Activated naive CD4-positive, alpha-beta T cell treated with anti-CD3 and anti-CD28 coated beads for 36 hours (primary cell): ENCODE results near the gene ADIPOR1. TPM values are rescaled to one million over a fixed set of nuclear protein-coding genes. Genes with fewer than 3 reads are reported as not detected.

ENCODE experiments used
- CTCF ChIA-PET: fragments of 350-600 bp; sonication (Branson Sonifier 250); formaldehyde crosslinking; loops from one replicate; lab custom pipeline; 2021; ENCODE audit warnings: antibody characterized with exemption; lab: Charles Lee
- DNase-seq: peaks from one replicate; pipeline ENCODE4 v3.0.0-alpha.2; 2020
- H3K27ac Mint-ChIP-seq: one replicate; pipeline ENCODE4 v1.8.0; 2021; ENCODE audit warnings: mild to moderate bottlenecking, mixed read lengths
- H3K27me3 Mint-ChIP-seq: one replicate; pipeline ENCODE4 v1.8.0; 2021; ENCODE audit warnings: low read depth, mixed read lengths
- H3K36me3 Mint-ChIP-seq: one replicate; pipeline ENCODE4 v1.8.0; 2021; ENCODE audit warnings: low read depth, mixed read lengths
- H3K4me1 Mint-ChIP-seq: one replicate; pipeline ENCODE4 v1.8.0; 2021; ENCODE audit warnings: low read depth, mixed read lengths
- H3K4me3 Mint-ChIP-seq: one replicate; pipeline ENCODE4 v1.8.0; 2021; ENCODE audit warnings: mild to moderate bottlenecking, moderate library complexity, mixed read lengths
- H3K9me3 Mint-ChIP-seq: one replicate; pipeline ENCODE4 v1.8.0; 2021; ENCODE audit warnings: mixed read lengths
- intact Hi-C: fragments of 100-400 bp; cut with micrococcal nuclease; formaldehyde crosslinking; loops from one replicate; pipeline ENCODE4 v1.15.1; 2023
- total RNA-seq, 2 experiments: library from RNA; stranded (reverse); gene quantifications; one replicate each; pipeline ENCODE4 v1.2.3, GENCODE V29; 2021

Gene ADIPOR1
- total RNA-seq, 2 experiments from 2014 or later = 75.5 to 77.0 TPM

- peaks cover 28% of the 10 kb centered on the region for H3K4me1 Mint-ChIP-seq
- no peaks in the 10 kb centered on the region for H3K27me3 Mint-ChIP-seq
- H3K27ac Mint-ChIP-seq = peak overlapping the region; percentile 59
- intact Hi-C loops = loop anchor here (10.0 kb wide), 1 partner anchor 621 kb away; the partner anchor contains the start of genes PPP1R12B and UBE2T
- CTCF ChIA-PET = no interaction called here
- DNase-seq = no peak
- no peaks in the 10 kb centered on the region for H3K9me3 Mint-ChIP-seq
- peak overlapping the region; percentile 73 for H3K4me3 Mint-ChIP-seq
- H3K36me3 Mint-ChIP-seq = peaks cover 7% of the 10 kb centered on the region
Observed at GRCh38 chr1:202966006-202966898, 8.1 kb upstream of the ADIPOR1 start.

GRCh38 chr1:202965422-202965821, 7.3 kb upstream of the ADIPOR1 start:
- intact Hi-C loops = loop anchor here (10.0 kb wide), 1 partner anchor 621 kb away; the partner anchor contains the start of genes PPP1R12B and UBE2T
- H3K27ac Mint-ChIP-seq = no peak overlapping the region

DNA sequence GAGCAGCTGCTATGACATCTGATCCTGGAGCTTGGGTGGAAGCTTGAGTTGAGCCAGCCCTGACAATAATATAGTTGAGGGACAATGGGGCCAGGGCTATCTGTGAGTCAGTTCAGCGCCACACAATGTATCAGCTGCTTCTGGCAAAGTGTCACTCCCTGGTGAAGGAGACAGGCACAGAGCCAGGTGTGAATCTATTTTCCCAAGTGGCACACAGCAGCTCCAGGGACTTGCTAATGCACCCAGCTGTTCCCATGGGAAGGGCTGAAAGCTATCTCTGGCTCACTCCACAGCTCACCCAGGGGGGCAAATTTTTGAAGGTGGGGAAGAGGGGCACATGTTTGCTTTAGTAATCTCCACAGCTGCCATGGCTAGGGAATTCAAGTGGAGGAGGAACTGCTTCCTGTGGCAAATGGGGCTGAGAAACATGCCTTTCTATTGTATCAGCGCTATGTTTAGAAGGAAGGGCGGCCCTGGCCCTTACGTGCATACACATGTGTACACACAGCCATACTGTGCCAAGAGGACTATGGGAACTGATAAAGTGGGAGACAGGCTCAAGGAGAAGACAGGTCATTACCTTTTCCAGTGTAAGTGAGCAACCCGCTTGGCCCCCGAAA, 6.8 kb upstream of the ADIPOR1 start:
- CTCF ChIA-PET = interaction anchor here (0.7 kb wide), 1 partner anchor 22 kb away, joined by 3 read pairs; no protein-coding TSS in a partner anchor
- intact Hi-C loops = loop anchor here (10.0 kb wide), 1 partner anchor 620 kb away; the partner anchor contains the start of genes PPP1R12B and UBE2T
- H3K4me1 Mint-ChIP-seq = peaks cover 28% of the 10 kb centered on the region
- no peak overlapping the region for H3K27ac Mint-ChIP-seq
- no peaks in the 10 kb centered on the region for H3K27me3 Mint-ChIP-seq
- peaks cover 7% of the 10 kb centered on the region for H3K36me3 Mint-ChIP-seq
- DNase-seq = no peak
- H3K4me3 Mint-ChIP-seq = no peak overlapping the region
- H3K9me3 Mint-ChIP-seq = no peaks in the 10 kb centered on the region

More at GRCh38 chr1:202965422-202965821, 7.3 kb upstream of the ADIPOR1 start:
- CTCF ChIA-PET = no interaction called here
- H3K9me3 Mint-ChIP-seq = no peaks in the 10 kb centered on the region
- no peaks in the 10 kb centered on the region for H3K27me3 Mint-ChIP-seq
- no peak for DNase-seq
- H3K4me1 Mint-ChIP-seq = peaks cover 28% of the 10 kb centered on the region
- peaks cover 7% of the 10 kb centered on the region for H3K36me3 Mint-ChIP-seq
- H3K4me3 Mint-ChIP-seq = peak overlapping the region; percentile 9

- Mint-ChIP-seq H3K4me1 (peaks cover 27% of the 10 kb centered on the region), H3K4me3 (no peak overlapping the region), H3K27ac (no peak overlapping the region), H3K9me3 (no peaks in the 10 kb centered on the region), H3K27me3 (no peaks in the 10 kb centered on the region), H3K36me3 (peaks cover 7% of the 10 kb centered on the region)
- CTCF ChIA-PET = no interaction called here
- intact Hi-C loops = loop anchor here (10.0 kb wide), 1 partner anchor 617 kb away; the partner anchor contains the start of genes PPP1R12B and UBE2T
- DNase-seq = no peak
Observed at GRCh38 chr1:202961220-202961880, 3.2 kb upstream of the ADIPOR1 start.

- Mint-ChIP-seq H3K4me1 (peaks cover 36% of the 10 kb centered on the region), H3K27me3 (no peaks in the 10 kb centered on the region), H3K4me3 (no peak overlapping the region), H3K27ac (no peak overlapping the region), H3K36me3 (peaks cover 7% of the 10 kb centered on the region), H3K9me3 (no peaks in the 10 kb centered on the region)
- CTCF ChIA-PET = interaction anchor here (1.9 kb wide), 1 partner anchor 42 kb away, joined by 4 read pairs; no protein-coding TSS in a partner anchor
- intact Hi-C loops = loop anchor here (5.0 kb wide), 1 partner anchor 348 kb away; the partner anchor contains the start of gene BTG2
- no peak for DNase-seq
Observed at GRCh38 chr1:202959276-202959620, 1.1 kb upstream of the ADIPOR1 start.

DNA sequence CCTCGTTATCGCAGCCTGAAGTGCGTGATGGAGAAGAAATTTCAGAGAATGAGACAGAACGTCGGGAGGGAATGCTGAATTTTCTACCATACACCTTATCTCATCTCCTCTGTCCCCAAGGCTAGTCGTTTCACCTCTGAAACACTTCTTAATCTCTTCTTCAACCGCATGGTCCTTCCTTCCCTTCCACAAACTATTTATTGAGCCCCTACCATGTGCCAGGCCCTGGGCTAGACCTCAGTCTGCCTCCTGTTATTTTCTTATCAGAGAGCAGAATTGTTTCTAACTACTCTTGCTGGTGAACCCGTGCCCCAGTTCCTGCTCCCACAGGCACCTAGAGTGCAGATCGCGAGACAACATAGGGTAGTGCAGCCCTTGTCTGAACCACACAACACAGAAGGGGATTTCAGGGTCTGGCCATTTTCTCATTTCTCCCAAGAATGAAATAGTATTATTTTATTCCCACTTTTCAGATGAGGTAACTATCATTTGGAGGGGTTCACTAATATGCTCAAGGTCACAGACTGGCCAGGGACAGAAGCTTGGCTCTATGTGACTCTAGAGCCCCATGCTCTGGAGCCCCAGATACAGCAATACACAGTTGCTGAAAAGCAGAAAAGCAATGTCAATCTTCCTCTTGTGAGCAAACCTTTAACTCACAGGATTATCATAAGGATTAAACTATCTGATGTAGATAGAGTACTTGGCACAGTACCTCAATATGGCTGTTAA, 598 bp upstream of the ADIPOR1 start:
- no peaks in the 10 kb centered on the region for H3K9me3 Mint-ChIP-seq

DNA sequence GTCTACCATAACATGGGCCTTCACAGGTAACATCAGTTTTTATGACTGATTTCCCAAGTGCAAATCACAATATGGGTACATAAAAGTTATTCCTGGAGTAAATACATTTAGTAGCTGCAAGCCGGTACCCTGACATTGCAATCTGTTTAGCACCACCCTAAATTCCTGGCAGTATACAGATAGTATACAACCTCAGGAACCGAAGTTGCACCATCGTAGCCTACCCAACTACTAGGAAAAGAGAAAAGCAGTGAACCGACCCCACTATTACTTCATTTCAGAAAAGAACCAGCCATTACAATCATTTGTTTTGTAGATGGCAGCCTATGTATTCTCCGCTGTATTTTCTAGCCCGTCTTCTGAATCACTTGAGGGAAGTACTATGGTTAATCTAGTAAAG, 1.1 kb downstream of the ADIPOR1 start:
- intact Hi-C loops = loop anchor here (5.0 kb wide), 1 partner anchor 350 kb away; the partner anchor contains the start of gene BTG2
- Mint-ChIP-seq H3K4me3 (peak overlapping the region; percentile 76), H3K27me3 (no peaks in the 10 kb centered on the region), H3K36me3 (peaks cover 1% of the 10 kb centered on the region), H3K27ac (peak overlapping the region; percentile 21), H3K4me1 (peaks cover 56% of the 10 kb centered on the region), H3K9me3 (no peaks in the 10 kb centered on the region)
- no peak for DNase-seq
- CTCF ChIA-PET = no interaction called here

More for the DNA sequence above, 598 bp upstream of the ADIPOR1 start:
- DNase-seq = peak; percentile 15
- peaks cover 5% of the 10 kb centered on the region for H3K36me3 Mint-ChIP-seq
- H3K4me1 Mint-ChIP-seq = peaks cover 41% of the 10 kb centered on the region
- intact Hi-C loops = loop anchor here (1.0 to 5.0 kb wide), 5 partner anchors 9 to 349 kb away; partner anchors contain the start of genes BTG2, CYB5R1, KLHL12 and RABIF
- no peaks in the 10 kb centered on the region for H3K27me3 Mint-ChIP-seq
- CTCF ChIA-PET = interaction anchor here (1.9 kb wide), 1 partner anchor 42 kb away, joined by 4 read pairs; no protein-coding TSS in a partner anchor
- H3K27ac Mint-ChIP-seq = peak overlapping the region; percentile 37
- H3K4me3 Mint-ChIP-seq = peak overlapping the region; percentile 85

DNA sequence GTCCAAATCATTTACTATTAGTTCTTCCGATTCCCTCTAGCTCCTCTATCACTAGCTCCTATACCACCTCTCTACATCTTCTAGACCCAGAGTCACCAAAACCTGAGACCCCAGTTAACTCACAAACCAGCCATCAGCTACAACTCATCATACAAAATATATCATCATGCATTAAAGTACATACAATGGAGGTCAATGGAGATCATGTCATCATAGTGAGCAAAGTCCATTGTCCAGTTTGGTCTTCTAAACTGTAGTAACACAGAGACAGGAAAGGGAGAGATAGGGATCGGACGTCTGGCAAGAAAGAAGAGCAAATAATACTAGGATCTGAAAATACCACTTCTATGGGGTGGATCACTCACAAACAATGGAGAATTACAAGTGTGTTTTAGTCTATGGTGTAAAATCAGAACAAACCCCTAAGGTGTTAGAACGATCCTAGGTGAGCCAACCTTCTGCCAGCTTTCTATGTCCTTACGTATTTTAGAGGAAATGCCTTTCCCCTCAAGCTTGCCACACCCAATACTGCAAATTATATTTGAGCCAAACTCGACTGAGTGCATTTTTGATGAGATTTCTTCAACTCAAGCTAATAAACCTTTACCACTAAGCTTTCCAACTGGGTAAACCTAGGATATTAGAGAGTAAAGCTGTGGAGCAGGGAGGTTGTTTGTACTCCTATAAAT, 3.9 kb downstream of the ADIPOR1 start:
- no peak for DNase-seq
- intact Hi-C loops = no loop called here
- H3K27me3 Mint-ChIP-seq = no peaks in the 10 kb centered on the region
- no peak overlapping the region for H3K4me3 Mint-ChIP-seq
- CTCF ChIA-PET = interaction anchor here (0.6 to 1.9 kb wide), 3 partner anchors 14 to 314 kb away, joined by 3 to 11 read pairs (median 6); no protein-coding TSS in a partner anchor
- H3K9me3 Mint-ChIP-seq = no peaks in the 10 kb centered on the region
- H3K27ac Mint-ChIP-seq = no peak overlapping the region
- H3K36me3 Mint-ChIP-seq = peaks cover 2% of the 10 kb centered on the region
- peaks cover 63% of the 10 kb centered on the region for H3K4me1 Mint-ChIP-seq

DNA sequence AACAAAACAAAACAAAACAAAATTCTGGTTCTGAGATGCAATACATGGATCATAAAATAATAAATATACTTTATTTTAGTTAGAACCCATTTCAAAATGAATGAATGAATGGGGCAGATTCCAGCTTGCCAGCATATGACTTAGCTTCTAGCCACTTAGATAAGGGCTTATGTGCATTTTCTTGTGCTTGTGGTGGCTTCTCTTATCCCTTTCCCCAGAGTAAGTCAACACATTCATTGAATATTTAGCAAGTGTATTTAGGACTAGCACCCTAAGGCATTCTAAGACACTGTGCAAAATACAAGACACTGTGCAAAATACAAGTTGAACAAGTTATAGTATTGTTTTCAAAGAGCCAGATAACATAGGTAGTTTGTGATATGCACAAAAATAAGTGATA, 4.7 kb downstream of the ADIPOR1 start:
- Mint-ChIP-seq H3K36me3 (peaks cover 6% of the 10 kb centered on the region), H3K4me1 (peaks cover 58% of the 10 kb centered on the region), H3K9me3 (no peaks in the 10 kb centered on the region), H3K27ac (no peak overlapping the region), H3K4me3 (no peak overlapping the region), H3K27me3 (no peaks in the 10 kb centered on the region)
- intact Hi-C loops = no loop called here
- DNase-seq = no peak
- CTCF ChIA-PET = interaction anchor here (1.0 to 1.9 kb wide), 2 partner anchors 15 to 47 kb away, joined by 4 to 11 read pairs; no protein-coding TSS in a partner anchor

- Mint-ChIP-seq H3K36me3 (peaks cover 6% of the 10 kb centered on the region), H3K4me3 (no peak overlapping the region), H3K9me3 (no peaks in the 10 kb centered on the region), H3K4me1 (peaks cover 58% of the 10 kb centered on the region), H3K27me3 (no peaks in the 10 kb centered on the region), H3K27ac (no peak overlapping the region)
- DNase-seq = no peak
- CTCF ChIA-PET = interaction anchor here (1.0 kb wide), 1 partner anchor 48 kb away, joined by 4 read pairs; no protein-coding TSS in a partner anchor
- intact Hi-C loops = no loop called here
Observed at GRCh38 chr1:202952818-202953217, 5.3 kb downstream of the ADIPOR1 start.

GRCh38 chr1:202952099-202952498, 6.0 kb downstream of the ADIPOR1 start:
- peaks cover 6% of the 10 kb centered on the region for H3K36me3 Mint-ChIP-seq
- no peaks in the 10 kb centered on the region for H3K9me3 Mint-ChIP-seq
- CTCF ChIA-PET = no interaction called here
- no peak for DNase-seq
- H3K27me3 Mint-ChIP-seq = no peaks in the 10 kb centered on the region
- no peak overlapping the region for H3K4me3 Mint-ChIP-seq
- intact Hi-C loops = no loop called here
- H3K4me1 Mint-ChIP-seq = peaks cover 56% of the 10 kb centered on the region
- peak overlapping the region; percentile 14 for H3K27ac Mint-ChIP-seq
